GM21723 (cell line): Measurements from ENCODE around the gene NDUFC1.
"Not testable (repeated sequence)": the region's sequence is repeated elsewhere in the genome, so short reads cannot be mapped to it uniquely, and the experiment has no call there.

Experiments used
- ATAC-seq: cut with Tn5 transposase; IDR thresholded peaks from one replicate; pipeline ENCODE4 v1.9.1; 2021; ENCODE audit warnings: mild to moderate bottlenecking, moderate library complexity; ENCODE audit not compliant: unreplicated experiment

NDUFC1 gene

DNA sequence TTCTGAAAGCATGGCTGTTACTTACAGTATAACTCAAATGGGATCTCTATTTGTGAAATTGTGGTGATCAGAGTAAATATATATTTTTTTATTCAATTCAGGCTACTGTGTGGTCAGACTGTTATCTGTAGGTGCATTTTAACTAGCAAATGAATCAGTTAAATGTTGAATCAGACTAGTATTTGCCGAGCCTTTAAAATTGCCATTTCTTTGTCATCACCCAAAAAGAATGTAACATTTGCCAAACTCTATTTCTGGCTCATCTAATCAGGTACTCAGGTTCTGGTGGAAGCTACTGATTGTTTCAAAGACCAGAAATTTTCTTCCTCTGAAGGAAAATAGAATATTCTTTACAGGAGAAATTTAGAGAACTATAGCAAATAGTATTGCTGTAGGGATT, 2.7 kb downstream of the NDUFC1 start:
- ATAC-seq = no peak

DNA sequence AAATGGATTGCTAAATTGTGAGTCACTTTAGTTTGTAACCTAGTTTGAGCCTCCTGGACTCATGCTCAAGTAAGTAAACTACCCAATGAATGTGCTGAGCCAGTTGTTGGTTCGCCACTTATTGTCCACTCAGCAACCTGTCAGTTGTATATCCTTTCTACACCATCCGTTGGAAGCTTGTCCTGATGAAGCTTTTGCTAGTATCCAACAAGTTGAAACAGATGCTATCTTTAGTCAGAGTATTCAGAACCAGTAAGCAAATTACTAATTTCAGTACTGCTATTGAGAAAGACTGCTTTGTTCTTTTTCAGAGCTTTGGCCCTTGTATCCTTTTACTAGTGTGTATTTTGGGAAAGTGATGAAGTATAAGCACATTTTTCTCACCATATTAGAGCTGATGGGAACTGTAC, 5.3 kb downstream of the NDUFC1 start:
- ATAC-seq = no peak

DNA sequence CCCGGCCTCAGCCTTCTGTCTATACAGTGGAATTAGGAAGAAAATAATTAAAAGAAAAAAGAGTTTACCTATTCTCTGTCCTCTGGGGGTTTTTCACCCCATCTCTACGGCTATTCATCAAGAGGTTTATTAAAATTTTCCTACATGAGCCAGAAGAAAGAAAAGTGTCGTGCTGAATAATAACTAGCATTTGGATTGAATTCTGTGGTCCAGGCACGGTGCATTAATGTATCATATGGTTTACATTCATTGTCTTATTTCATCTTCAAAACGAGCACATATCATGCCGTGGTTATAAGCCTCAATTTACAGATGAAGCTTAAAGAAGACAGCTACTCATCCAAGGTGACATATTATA, 6.4 kb downstream of the NDUFC1 start:
- ATAC-seq = no peak

DNA sequence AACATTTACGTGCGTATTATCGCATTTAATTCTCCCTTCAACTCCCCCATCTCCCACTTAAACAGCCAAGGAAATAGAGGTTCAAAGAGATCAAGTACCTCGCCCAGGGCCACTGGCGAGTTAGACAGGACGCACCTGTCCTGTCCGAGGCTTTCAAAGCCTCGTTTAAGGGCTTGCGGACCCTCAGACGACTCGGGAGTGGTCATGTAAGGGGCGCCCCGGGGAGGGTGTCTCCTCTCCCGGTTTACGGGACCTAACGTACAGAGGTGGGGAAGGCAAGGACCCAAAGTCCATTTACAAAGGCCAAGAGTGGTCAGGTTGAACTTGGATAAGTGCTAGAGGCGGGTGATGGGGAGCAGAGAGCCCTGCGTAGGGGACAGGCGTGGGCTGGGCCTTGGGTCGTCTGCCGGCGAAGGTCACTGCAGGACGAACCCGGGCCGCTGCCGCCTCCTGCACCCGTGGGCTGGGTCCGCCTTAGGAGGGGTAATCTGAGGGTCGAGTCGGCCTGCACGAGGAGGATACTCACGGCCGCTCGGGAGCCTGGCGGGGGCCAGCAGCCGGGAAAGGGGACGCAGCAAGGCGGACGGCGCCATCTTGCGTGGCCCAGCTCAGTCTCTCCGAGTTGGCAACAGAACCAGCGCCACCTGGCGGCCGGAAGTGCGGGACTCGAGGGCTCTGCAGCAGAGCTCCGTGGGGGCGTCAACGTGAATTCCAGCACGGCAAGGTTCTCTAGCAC, 6.9 kb downstream of the NDUFC1 start:
- peak; percentile 96 for ATAC-seq

DNA sequence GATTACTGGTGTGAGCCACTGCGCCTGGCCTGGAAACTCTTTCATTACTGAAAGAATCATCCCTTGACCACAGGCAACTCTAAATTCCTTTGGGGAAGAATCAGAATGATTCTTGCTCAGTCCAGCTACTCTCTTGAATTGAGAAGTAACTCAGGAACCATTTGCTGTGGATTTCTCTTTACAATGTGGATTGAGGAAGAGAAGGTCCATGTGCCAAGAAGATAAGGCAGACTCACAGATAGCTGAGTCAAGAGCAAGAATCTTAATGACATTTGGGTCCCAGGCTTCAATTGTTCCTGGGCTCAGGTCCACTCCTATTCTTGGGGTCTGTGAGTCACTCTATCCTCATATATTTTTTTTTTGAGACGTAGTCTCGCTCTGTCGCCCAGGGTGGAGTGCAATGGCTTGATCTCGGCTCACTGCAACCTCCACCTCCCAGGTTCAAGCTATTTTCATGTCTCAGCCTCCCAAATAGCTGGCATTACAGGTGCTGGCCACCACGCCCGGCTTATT, 16.0 kb downstream of the NDUFC1 start:
- ATAC-seq = no peak

DNA sequence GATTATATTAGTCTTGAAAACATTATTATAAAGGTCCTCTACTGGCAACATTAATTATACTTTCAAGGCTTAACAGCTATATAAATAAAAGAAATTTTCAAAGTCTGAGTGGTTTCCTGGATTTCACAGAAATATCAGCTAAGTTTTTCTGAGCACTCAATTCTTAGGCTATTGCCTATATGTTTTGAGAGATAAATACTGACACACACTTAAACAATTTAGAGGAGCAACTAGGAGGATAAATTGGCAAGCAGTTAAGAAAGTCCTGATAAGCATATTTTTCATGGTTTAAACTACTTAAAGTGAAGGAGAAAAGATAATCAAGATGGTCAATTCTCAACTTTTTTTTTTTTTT, 19.6 kb downstream of the NDUFC1 start:
- ATAC-seq = no peak

DNA sequence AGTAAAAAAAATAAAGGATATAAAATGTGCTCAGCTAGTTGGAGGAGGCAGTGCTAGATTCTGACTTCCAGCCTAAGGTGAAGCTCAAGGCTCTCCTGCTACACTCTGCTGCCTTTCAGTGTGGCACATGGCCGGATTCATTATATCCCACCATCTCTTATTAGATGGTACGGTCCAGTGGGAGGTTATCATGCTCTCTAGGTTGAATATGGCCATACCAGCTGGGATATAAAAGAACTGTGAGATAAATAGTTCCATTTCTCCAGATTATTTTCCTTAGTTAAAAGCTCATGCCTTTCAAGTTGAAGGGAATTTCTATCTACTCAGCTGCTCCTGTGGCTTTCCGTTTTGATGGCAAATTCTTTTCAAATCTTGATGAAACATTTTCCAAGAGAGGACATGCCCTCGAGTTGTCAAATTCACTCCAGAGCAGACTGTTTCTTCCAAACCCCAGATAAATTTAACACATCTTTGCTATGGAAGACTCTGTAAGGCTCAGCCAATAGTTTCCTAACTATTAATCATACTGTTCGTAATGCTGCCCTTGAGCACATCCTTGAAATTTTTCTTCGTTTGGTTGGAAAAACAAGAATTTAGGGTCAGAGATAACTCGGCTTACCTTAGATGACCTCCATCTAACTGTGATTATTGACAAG, 20.1 kb downstream of the NDUFC1 start:
- ATAC-seq = no peak

DNA sequence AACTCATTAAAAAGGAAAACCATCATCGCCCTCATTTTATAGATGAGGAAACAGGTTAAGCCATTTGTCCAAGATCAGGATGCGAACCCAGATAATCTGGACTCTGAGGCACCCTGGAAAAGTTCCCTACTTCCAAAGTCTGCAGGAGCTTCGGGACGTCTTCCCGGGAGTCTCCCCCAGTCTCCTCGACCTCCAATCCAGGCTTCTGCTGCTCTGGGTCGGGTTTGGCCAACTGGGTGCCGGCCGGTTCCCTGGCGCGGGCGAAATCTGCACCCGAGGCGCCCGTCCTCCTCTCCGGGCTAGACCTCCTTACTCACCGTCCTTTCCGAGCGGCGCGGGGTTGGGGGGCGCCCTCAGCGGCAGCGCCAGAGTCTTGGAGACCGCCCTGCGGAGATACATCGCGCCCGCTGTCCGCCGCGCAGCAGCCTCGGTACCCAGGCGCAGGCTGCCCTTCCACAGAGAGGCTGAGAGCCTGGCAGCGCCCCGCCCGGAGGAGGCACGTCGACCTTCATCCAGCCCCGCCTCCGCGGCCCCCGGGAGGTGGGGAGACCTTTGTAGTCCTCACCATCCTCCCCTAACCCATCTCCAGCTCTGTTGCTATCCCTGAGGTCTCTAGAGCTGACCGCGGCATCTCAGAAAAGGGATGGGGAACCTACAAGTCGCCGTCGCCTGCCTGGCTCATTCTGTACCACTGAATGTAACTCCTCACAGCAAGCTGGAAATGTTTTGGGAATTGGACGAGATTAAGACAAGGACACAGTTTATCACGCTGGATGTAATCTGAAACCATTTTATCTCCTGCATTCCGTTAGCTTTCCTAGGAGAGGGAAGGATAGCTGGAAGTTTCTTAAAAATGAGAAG, 22.3 kb downstream of the NDUFC1 start, which contains the start of gene MGARP:
Gene MGARP, minus strand, starts transcription at position 466 of the 861 bp plus-strand sequence. Its CDS starts 67 bp downstream, at position 399.
- no peak for ATAC-seq

DNA sequence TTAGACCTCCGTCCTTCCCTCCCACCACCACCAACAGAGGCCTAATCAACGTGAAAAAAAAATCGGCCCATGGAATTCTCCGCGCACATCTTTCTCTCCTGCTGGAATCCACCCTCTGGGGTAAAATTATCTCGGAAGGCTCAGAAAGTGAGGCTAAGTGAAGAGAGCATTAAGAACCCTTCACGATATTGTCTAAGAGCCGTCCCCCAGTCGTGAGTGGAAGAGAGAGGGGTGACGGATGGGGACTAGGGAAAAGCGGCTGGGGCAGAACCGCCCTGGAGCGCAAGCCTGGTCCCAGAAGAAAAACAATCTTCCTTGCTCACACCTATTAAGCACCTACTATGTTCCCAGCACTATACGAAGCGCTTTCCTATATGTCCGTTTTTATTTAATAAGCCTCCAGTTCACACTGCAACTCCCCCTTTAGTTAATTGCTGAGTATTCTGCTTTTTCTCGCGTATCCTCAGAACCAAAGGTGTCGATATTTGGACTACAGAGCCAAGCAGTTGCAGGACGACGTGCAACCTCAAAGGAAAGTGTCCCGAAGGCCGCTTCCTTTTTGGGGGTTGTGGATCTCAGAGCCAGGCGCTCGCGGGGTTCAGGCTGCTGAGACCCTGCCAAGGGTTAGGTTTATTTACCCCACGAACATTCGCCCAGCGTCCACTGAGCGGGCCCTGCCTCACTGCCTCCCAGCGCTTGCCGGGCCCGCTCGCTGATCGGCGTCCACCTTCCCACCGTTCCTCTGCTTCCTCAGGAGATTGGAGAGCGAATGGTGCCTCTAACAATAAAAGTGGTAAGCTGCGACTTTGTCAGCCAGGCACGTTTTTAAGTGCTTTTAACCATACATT, 23.1 kb downstream of the NDUFC1 start:
- ATAC-seq = no peak

DNA sequence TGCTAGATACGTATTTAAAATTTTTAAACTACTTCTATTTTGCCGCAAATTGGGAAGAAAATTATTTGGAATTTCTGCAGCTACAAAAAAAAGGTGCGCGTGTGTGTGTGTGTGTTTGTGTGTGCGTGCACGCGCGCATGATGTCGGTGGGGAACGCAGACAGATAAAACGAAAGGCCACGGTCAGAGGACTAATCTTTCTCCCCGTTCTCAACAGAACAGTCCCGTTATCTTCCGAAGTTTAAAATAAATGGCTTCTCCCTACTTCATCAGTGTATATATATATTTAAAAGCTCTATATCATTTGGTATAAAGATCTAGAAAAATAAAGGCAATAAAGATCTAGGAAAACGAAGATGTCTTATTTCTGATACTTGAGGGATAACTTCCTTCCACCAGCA, 23.8 kb downstream of the NDUFC1 start:
- no peak for ATAC-seq

DNA sequence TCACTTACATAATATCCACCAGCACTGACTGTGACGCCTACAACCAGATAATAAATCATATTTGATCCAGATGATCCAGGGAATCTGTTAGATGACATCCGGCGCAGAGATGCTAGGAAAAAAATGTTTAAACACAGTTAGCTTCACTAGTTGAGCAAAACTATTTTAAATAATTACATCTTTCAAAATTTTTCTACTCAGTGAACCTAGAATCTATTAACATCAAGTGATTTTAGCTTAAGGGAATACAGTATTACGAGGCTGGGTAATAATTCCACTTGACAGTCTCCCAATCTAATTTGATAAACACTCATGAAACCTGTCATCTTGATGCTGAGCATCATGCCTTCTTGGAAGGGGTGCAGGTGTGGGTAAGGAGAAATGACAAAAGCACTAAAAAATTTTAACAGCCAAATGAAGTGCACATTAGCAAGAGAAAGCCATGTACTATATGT, 27.0 kb downstream of the NDUFC1 start:
- ATAC-seq = no peak

DNA sequence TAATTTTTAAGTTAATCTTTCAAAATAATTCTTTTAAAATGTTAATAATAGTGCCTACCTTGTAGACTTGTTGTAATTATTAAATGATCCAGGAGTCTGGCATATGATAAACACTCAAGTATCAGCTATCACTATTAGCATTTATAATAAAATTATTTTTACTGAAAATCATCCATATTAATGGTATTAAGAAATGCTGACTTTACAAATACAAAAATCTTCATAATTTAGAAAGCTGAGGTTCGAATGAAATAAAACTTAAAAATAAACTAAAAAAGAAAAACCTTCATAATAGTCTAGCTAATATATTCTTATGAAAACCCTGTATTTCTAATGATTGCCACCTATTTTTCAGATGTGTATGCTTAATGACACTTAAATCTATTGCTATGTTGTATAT, 27.5 kb downstream of the NDUFC1 start:
- ATAC-seq = no peak

DNA sequence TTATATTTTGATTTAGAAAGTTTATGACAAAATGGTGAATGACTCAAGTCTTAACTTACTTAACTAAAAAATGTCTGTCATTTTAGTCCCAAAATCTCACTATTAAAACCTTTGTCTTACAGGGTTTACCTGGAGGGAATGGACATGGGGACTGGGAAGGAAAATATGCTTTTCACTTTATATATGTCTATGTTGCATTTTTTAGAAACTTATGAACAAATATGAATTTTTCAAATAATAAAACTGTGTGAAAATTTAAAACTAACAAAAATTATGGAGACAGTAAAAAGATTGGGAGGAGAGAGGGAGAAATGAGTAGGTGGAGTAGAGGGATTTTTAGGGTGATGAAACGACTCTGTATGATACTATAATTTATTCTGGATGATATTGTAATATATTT, 28.4 kb downstream of the NDUFC1 start:
- no peak for ATAC-seq

DNA sequence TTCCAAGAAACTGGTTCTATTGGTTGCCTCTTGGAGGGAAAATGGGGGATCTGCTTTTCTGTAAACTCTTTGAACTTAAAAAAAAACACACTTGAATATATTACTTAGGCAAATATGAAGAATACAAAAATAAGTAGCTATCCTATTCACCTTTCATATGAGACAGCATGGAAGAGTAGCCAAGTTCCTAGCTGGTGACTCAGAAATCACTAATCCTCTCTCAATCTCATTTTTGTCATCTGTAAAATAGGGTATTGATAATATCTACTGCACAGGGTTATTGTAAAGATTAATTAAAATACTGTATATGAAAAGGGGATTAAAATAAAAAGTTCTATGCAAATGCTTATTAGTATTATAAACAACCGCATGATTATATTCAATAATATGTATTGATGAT, 35.0 kb downstream of the NDUFC1 start:
- no peak for ATAC-seq

DNA sequence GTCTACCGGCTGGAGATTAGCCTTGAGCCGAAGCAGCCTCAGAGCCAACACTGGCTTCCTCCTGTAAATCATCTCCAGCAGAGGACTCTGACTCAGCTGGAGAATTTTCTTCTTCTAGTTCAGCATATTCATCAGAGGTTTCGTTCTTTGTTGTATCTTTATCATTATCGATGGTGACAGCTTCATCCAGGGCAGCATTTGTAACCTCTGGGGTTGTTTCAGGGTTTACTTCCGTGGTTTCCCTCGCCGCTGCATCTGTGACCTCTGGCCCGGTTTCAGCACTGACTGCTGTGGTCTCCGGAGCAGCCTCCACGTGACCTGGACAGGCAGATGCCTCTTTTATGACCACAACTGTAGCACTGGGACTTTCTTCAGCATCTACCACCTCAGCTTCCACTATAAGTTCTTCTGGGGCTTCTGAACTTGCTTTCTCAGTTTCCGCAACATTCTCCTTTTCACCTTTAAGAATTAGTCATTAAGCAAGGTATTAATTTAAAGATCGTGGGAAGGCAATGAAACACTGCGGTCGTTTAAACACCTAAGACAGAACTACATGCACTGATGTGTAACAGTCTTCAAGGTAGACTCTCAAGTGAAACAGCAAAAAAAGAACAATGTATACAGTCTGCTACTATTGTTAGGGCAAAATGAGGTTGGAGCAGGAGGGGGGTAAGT, 35.6 kb downstream of the NDUFC1 start:
- ATAC-seq = peak; percentile 98

DNA sequence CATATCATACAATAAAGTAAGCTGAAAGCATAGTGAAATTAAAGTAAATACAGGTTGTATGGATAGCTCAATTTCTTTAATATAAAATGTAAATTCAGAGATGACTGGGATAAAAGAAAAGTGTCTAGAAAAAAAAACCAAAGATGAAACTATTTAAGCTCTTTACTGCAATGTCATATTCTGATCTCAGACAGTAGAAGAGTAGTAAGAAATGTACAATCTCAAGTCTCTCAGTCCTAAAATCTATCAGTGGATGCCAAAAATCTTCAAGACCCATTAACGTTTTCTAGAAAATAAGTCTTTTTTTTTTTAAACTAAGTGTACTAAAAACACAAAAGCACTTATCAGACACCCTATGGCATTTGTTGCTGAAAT, 36.1 kb downstream of the NDUFC1 start:
- peak; percentile 0 for ATAC-seq

DNA sequence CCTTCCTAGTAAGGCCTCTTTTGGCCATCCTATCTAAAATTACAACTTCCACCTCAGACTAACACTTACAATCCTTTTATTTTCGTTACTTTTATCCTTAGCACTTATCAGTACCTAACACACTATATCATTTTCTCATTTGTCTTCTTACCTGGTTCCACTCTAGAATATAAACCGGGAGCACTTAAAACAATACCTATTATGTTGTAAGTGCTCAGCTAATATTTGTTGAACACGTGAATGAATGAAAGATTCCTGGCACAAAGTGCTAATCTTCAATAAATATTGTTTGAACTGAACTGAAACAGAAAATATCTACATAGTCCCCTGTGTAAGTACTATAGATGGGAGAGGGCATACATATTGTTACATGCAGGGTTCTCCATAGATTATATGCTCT, 36.6 kb downstream of the NDUFC1 start:
- ATAC-seq = no peak

DNA sequence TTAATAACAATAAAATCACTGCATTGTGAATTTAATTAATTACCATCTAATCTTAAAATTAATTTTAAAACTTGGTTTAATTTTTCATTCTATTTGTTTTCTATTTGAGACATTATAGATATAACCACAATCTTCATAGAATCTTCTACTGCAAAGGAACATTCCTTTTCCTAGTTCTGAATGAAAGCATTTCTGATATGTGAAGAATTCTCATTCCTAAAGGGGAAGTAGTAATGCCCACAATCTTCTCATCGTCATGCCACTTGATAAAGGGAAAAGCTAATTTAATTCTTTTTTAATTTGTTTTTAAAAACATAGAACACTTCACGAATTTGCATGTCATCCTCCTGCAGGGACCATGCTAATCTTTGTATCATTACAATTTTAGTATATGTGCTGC, 45.9 kb downstream of the NDUFC1 start:
- ATAC-seq = no peak

DNA sequence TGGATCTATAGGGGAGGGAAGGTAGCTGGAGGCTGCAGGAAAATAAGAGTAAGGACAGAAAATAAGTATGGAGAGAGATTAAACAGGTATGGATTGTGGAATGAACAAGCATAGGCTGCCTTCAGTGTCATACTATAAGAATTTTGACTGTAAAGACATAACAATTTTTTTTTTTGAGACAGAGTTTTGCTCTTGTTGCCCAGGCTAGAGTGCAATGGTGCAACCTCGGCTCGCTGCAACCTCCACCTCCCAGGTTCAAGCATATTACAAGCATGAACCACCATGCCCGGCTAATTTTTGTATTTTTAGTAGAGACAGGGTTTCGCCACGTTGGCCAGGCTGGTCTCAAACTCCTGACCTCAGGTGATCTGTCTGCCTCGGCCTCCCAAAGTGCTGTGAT, 46.7 kb downstream of the NDUFC1 start:
- ATAC-seq = not testable (repeated sequence)

DNA sequence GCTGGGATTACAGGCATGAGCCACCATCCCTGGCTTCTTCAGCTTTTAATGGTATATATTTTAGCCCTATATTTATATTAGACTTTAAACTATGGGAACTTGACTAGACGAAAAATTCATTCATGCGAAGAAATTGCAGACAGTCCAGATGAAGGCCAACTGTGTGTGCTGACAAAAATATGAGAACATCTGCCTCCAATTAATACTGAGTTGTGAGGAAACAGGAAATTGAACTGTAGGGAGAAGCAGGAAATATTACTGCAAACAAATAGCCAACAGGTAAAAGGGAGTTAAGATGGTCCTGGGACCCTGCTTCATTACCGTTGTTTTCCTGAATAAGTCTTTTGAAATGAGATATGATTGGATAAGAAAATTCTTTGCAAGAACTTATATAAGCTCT, 48.6 kb downstream of the NDUFC1 start:
- no peak for ATAC-seq
